NCI-H345 treated with DMSO at 0.1 percent for 48 hours (cell line): ENCODE measurements around the gene HLA-DQB2.
"Not testable (repeated sequence)": the region's sequence is repeated elsewhere in the genome, so short reads cannot be mapped to it uniquely, and the experiment has no call there.

Source experiments
- DNase-seq: peaks from one replicate; lab custom pipeline; 2025; ENCODE audit not compliant: unreplicated experiment; lab: John Stamatoyannopoulos, UW

HLA-DQB2 gene

DNA sequence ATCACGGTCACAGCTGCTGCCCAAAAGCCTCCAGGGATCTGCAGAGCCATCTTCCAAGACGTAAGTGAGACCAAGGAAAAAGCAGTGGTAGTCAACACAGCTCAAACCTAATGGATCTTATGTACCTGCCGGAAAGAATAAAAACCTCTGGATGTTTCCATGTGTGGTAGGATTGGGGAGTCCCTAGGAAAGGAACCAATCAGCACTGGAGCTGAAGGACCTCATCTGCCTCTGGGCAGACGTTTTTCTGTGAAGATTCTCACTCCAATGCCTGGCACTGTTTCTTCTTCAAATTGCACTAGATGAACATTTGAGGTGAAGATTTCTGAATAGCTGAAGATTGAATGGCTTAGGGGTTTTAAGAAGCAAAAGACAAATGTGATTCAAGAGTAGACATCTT, at the start of gene HLA-DQB2:
TSS of gene HLA-DQB2 (minus strand) at position 112 of the 400 bp plus-strand sequence. CDS start at position 50, 62 bp downstream.
- no peak for DNase-seq

DNA sequence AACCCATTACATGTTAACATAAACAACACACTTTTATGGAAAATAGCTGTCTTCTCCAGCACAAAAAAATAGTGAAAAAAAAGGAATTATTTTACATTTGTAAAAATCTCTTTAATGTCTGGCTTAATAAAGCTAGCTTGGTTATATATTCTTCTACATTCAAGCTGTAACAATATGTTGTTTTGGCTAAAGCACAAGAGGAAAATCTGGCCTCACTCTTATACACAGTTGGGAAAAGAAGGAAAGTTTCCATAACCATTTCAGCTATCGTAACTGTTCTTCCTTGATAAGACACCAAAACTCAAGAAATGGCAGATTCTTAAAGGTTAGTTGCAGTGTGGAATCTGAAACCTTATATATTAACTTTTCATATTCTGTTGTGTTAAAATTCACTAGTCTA, 45.8 kb upstream of the HLA-DQB2 start:
- no peak for DNase-seq

DNA sequence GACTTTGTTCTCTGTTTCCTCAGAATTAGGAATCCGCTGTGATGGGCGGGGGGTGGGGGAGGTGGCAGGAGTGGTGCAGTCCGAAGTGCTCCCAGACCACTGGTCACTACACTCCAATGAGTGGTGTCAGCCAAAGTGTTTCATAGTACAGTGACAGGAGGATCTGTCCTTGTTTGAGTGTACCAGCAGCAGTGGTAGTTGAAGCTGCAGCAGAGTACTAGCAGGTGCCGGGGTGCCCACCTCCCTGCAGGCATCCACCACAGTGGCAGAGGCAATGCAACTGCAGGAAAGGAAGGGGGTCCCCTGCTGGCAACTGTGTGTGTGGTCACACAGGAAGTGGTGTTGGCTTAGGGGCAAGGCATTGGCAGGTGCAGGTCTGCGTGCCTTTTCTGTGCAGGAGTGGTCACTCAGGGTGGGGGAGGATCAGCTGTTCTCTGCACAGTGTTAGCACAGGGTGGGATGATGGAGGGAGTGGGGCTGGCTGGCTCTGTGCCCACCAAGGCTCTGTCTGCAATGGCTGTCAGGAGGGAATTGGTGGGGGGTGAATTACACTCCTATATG, 43.8 kb upstream of the HLA-DQB2 start:
- no peak for DNase-seq

DNA sequence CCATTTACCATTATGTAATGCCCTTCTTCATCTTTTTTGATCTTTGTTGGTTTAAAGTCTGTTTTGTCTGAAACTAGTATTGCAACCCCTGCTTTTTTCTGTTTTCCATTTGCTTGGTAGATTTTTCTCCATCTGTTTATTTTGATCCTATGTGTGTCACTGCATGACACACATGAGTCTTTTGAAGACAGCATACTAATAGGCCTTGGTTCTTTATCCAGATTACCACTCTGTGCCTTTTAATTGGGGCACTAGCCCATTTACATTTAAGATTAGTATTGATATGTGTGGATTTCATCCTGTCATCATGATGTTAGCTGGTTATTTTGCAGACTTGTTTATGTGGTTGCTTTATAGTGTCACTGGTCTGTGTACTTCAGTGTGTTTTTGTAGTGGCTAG, 42.1 kb upstream of the HLA-DQB2 start:
- not testable (repeated sequence) for DNase-seq

DNA sequence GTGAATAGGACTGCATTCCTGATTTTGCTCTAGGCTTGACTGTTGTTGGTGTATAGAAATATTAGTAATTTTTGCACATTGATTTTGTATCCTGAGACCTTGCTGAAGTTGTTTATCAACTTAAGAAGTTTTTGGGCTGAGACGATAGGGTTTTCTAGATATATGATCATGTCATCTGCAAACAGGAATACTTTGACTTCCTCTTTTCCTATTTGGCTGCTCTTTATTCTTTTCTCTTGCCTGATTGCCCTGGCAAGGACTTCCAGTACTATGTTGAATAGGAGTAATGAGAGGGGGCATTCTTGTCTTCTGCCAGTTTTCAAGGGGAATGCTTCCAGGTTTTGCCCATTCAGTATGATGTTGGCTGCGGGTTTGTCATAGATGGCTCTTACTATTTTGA, 40.1 kb upstream of the HLA-DQB2 start:
- no peak for DNase-seq

DNA sequence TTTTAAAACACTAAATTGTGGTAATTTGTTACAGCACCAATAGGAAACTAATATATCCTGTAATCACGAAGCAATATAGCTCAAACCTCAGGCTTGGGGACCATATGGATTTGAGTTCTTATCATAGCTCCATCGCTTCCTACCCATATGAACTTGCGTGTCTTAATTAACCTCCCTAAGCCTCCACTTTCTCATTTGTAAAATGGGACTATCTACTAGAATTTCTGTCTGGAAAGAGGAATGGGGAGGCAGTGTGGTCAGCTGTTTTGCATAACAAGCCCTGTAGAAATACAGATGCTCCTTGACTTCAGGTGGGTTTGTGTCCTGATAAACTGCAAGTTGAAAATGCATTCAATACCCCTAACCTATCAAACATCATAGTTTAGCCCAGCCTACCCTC, 36.4 kb upstream of the HLA-DQB2 start:
- DNase-seq = no peak

DNA sequence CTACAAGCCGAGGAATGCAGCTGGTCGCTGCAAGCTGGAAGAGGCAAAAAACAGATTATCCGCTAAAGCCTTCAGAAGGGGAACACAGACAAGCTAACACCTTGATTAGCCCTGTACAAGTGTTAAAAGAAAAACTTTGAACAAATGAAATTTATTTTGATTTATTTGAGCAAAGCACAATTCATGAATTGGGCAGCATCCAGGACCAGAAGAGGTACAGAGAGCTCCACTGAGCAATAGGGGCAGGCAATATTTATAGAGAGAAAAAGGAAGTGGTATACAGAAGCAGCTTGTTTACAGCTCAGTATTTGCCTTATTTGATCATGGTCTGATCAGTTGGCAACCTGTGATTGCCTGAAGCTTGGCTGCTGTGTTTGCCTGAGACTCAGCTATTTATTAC, 35.8 kb upstream of the HLA-DQB2 start:
- DNase-seq = no peak

DNA sequence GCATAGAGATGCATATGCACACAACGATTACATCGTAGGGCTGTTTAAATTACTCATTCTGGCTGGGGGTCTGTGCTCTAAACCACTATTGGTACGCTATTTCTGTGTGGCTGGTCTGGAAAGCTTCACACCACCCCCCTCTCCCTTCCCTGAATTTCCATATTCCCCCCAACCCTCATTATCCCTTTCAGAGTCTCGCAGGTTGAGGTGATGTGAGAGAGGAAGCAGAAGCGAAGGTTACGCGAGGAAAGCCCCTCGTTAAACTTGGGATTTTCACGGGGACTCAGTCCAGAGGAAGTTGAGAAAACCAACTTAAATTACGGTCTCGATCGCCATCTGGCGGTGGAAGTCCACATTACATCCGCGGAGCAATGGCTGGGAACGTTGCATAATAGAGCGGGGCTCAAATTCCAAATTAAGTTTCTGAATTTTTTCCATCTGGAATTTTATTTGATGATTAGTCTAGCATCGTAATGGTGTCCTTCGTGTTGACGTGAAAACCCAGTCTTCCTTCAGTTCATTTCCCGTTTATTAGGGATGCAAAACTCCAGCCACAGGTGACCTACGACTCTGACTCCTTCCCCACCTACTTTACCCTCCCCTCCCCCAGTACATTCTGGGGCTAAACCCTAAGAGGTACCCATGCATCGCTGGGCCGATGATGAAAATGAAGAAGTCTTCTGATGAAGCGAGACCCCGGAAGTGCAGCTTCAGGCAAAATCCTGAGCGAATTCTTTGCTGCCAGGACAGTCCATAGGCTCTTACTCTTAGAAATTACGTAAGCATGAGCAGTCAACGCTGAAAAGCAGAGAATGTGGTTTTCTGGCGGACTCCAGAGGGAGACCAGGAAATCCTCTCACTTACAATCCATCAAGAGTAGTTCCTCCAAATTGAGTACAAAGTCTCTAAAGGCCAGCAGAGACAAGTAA, 33.8 kb upstream of the HLA-DQB2 start:
- DNase-seq = no peak

DNA sequence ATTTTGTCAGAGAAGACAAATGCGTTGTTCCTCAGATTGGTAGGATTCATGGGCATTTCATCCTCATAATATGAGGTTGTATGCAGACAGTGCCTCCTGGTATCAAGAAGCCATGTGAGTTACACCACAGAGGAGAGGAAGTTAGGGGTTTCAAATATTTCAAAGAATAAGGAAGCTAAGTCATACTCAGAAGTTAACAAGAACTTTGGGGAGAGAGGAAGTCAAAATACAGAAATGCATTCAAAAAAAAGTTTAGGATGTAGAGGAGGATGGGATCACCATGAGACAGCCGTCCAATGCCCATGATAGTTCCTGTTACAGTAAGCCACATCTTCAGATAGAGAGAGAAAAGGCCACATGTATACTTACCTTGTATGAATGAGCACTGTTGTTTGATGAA, 31.2 kb upstream of the HLA-DQB2 start:
- DNase-seq = no peak

DNA sequence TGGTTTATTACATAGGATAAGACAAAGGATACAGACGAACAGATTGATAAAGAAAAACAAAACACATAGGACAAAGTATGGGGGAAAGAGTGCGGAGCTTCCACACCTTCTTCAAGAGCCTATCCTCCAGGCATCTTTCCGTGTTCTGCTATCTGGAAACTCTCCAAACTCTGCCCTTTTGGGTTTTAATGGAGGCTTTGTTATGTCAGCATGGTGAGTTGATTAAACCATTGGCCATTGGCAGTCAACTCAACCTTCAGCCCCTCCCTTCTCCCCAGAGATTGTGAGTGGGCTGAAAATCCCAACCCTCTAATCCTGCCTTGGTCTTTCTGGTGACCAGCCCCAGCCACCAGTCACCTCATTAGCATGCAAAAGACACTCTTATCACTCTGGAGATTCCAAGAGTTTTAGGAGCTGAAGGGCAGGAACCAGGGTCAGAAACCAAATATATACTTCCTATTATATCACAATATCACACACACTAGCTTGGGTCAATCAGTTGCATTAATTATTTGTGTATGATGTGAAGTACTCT, 29.6 kb upstream of the HLA-DQB2 start:
- DNase-seq = no peak

DNA sequence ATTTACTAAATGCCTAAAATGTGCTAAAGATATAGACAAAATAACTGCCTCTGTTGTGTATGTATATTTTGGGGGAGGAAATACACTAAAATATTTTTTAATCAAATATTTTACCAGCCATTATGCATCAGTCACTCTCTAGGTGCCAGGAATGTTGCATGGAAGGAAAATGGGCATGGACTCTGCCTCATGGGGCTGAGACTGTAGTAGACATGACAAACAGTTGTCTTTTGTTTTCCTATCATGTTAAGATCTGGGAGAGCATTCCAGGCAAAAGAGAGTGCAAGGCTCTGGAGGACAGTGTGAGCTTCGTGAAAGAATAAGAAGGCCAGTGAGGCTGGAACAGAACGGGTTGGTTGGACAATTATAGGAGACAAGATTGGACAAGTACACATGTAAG, 27.0 kb upstream of the HLA-DQB2 start:
- no peak for DNase-seq

DNA sequence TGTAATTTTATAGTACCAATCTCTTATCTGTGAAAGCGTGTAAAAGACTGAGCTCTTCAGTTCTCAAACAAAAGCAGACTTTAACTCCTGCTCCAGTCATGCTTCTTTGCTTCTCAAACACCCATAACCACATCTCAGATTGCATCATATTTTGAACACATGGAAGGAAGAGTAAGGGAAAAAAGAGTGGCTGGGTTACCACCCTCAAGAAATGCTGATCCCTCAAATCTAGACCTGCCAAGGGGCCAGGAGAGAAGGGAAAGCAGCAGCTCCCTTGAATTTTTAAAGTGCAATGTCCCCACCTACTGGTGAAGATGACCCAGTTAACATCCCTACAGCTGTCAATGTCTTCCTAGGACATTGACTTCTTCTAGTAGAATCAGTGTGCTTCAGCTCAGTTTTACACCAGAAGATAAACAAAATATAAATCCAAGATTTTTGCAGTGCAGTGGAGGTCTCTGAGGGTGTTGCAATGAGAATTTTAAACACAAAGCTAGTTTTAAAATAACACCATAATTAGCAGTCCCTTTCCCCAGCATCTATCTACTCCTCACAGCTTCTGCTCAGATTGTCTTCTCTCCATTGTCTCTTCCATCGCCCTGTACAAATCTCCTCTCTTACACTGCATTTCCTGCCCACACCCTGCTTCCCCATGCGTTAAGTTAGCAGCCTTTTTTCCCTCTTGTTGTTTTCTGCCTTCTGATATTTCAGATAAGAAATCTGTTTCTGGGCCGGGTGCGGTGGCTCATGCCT, 22.6 kb upstream of the HLA-DQB2 start:
- no peak for DNase-seq

DNA sequence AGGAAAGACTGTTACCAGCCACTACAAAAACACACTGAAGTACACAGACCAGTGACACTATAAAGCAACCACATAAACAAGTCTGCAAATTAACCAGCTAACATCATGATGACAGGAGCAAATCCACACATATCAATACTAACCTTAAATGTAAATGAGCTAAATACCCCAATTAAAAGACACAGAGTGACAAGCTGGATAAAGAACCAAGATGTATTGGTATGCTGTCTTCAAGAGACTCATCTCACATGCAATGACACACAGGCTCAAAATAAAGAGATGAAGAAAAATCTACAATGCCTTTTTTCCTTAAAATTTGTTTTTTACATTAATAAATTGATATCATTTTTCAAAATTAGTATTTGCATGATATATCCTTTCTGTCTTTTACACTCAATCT, 19.6 kb upstream of the HLA-DQB2 start:
- DNase-seq = not testable (repeated sequence)

DNA sequence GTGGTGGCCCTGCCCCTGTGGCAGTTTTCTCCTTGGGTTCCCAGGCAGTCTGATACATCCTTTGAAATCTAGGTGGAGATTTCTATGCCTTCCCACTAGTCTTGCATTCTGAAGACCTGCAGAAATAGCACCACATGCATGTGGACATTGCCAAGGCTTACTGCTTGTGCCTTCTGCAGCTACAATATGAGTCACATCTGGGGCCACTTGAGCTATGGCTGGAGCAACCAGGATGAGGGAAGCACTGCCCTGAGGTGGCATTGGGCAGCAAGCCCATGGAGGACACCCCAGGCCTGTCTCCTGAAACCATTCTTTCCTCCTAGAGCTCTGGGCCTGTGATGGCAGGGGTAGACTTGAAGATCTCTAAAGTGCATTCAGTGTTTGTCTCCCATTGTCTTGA, 15.7 kb upstream of the HLA-DQB2 start:
- DNase-seq = no peak

DNA sequence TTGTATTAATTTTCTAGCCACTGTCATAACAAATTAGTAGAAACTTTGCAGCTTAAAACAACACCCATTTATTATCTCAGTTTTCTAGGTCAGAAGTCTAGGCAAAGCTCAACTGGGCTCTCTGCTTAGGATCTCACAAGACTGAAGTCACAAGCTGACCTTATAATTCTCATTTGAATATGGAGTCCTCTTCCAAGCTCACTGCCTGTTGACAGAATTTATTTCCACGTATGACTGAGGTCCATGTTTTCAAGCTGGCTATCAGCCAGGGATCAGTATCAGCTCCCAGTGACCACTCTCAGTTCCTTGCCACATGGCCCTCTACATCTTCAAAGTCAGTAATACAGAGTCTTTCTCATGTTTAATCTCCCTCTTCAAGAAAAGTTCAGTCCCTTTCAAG, 11.7 kb upstream of the HLA-DQB2 start:
- DNase-seq = no peak

DNA sequence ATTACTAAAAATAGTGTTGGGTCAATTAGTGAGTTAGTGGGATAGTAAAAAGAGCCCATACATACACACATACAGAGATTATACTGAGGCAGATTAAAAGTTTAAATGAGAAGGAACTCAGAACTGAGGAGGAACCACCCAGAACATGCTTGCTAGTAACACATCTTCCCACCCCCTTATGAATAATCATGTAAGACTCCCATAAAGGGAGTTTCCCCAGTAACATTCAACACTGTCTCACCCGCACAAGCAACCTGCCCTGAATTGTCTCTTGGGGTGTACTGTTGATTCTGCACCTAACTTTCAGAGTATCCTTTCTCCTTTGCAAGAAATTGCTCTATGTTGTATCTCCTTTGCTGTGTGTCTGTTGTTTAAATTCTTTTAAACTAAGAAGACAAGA, 11.1 kb upstream of the HLA-DQB2 start:
- DNase-seq = no peak

DNA sequence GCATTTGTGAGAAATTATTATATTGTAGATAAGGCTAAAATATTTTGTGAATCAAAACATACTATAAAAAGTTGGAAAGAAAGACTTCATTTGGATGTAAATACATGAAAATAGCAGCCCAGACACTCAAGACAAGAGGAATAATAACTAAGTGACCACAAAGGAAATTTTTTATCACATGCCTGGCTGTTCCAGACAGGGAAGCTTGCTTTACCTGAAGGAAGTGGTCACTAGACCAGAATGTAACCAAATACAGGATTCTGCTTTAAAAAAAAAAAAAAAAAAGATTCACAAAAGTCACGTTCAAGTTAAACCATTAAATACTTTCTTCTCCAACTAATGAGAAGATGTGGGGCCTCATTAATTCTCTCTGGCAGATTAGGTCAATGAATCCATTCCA, 9.3 kb upstream of the HLA-DQB2 start:
- DNase-seq = no peak

DNA sequence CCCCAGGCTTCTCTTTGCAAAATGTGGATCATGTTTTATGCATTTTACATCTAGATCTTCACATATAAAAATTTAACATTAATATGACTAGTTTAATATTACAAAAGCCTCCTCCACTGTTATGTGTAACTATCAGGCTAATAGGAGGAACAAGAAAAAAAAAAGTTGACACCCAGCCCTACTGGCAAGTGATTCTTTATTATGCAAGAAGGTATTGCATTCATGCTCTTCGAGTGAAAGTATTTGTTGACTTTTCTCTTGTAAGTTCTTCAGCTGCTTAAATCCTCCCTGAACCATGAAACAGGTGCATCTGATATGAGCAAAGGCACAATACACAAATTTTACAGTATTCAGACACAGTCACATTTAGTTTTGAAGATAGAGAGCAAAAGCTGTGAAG, 716 bp upstream of the HLA-DQB2 start:
- DNase-seq = no peak

DNA sequence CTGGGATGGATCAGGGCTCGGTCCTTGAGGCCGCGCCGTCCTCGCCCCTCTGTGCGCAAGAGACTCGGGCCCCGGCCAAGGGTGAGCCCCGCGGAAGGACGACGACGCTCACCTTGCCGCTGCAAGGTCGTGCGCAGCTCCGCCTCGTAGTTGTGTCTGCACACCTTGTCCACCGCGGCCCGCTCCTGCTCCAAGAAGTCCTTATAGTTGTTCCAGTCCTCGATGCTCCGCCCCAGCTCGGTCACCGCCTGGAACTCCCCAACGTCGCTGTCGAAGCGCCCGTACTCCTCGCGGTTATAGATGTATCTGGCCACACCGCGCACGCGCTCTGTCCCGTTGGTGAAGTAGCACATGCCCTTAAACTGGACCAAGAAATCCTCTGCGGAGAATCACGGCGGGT, 1.8 kb downstream of the HLA-DQB2 start:
- no peak for DNase-seq

DNA sequence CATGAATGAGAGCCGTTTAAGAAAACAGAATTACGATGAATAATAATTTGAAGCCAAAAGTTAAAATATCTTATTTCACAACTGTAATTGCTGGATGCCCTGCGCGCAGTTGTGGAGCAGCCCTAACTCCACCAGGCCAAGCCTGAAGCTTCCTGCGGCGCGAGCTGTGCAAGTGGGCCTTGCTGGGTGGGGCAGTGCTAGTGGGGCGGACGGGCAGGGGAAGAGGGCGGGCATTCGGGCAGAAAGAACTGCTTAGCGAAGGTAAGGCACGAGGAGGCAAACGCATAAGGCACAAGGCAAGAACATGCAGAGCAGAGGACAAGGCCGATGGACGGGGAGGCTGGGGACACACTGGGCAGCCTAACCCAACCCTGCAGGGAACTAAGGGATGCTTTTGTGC, 2.3 kb downstream of the HLA-DQB2 start:
- no peak for DNase-seq

DNA sequence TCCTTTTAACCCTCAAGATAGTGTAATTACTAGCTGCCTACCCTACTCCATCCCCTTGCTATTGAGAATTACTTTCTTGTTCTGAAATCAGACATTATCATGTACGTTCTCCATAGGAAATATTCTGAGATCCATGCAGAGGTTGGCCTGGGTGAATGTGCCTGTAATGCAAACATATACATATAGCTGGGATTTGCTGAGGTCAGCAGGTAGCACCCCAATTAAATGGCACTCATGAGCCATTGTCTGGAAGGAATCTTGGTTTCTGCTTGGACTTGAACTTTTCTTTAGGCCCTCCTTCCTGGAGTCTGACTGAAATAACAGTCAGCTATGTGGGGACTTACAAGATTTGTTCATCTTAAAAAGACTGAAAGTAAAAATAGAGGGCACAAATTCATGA, 3.7 kb downstream of the HLA-DQB2 start:
- DNase-seq = no peak

DNA sequence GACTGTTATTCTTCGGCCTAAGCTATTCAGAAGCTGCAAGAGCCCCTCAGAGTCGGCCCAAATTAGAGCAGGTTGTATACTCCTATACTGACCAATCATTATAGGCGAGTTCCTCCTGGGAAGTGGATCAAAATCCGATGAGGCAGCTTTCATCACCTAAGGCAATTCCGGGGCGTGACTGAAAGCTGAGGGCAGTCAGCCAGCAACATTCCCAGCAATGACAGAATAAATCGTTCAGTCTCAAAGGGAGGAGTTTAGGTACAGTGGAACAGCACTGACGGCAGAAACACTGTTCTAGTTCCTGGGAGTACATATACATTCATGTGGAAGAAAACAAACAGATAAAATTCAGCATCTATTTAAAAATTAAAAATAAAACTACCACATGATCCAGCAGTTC, 10.8 kb downstream of the HLA-DQB2 start:
- no peak for DNase-seq
